Hematopoietic multipotent progenitor cell treated with erythropoietin and hydrocortisone succinate and interleukin-3 and kit ligand, for 15 days (in vitro differentiated cells): Measurements from ENCODE around the gene SCAMP2.

Source experiments
- DNase-seq: peaks from one replicate; pipeline ENCODE4 v3.0.0-alpha.2; 2015; ENCODE audit warnings: low spot score

The SCAMP2 gene

GRCh38 chr15:74816624-74817369 is 56.4 kb downstream of the SCAMP2 start:
- no peak for DNase-seq

GRCh38 chr15:74815961-74816360 is 57.2 kb downstream of the SCAMP2 start:
- DNase-seq: no peak

DNA sequence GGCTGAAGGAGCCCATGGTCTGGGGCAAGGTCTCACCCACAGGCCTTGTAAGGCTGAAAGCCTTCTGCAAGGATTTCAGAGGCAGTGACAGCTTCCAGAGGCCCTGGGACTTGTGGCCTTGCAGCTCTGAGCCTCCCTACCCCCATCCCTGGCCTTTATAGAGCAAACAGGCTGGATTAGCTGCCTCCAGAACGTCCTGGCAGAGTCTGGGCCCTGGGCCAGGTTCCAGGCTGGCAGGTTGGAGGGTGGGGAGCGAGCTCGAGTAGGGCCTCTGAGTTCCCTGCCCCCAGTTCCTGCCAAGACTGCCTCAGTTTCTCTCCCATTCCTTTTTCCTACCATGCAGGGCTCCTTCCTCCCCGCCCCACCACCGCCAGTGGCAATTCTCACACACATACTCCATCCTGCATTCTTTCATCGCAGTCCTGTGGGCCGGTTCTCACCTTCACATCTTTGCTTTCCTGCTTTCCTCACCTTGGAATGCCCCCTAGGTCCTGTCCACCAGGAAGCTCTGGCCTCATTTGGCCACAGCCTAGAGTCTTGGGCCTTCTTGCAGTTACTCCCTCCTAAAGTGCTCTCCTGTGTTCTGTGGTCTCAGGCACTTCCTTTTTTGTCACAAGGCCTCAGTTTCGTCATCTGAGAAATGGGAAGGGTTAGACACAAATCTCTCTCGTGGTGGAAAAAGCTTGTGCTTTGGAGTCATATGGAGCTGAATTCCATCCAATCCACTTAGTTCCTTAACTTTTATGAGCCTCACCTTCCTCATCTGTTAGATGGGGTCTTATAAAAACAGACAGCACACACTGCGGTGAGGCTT is 57.8 kb downstream of the SCAMP2 start:
- no peak for DNase-seq

DNA sequence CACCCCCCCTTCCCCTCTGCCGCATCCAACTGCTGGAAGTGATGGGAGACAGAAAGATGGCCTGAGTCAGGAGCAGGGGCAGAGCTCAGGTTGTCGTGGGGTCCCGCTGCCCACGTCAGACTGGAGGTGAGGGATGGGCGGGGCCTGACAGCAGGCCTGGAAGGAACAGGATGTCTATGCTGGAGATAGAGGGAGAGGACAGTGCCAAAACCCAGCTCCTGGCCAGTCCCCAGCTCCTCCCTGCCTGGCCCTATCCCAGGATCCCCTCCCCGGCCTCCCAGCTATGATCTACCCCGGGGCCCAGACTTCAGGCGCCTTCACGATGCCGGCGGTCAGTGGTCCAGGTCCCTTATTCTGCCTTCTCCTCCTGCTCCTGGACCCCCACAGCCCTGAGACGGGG is 60.6 kb downstream of the SCAMP2 start, which contains the start of gene LMAN1L:
TSS of gene LMAN1L (plus strand) at position 303 of the 400 bp plus-strand sequence. CDS start at position 323, 20 bp downstream.
- DNase-seq: no peak

DNA sequence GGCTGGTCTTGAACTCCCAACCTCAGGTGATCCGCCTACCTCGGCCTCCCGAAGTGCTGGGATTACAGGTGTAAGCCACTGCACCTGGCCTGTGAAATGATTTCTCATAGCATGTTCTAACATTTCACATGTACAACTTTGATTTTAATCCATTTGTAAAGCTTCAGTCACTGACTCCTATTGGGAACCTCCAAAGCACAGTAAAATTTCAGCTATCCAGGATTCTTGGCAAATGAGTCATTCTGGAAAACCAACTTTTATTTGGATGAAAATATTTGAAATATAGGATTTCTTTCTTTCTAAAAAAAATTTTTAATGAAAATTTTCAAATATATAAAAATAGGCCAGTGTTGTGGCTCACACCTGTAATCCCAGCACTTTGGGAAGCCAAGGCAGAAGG is 63.2 kb downstream of the SCAMP2 start:
- no peak for DNase-seq

DNA sequence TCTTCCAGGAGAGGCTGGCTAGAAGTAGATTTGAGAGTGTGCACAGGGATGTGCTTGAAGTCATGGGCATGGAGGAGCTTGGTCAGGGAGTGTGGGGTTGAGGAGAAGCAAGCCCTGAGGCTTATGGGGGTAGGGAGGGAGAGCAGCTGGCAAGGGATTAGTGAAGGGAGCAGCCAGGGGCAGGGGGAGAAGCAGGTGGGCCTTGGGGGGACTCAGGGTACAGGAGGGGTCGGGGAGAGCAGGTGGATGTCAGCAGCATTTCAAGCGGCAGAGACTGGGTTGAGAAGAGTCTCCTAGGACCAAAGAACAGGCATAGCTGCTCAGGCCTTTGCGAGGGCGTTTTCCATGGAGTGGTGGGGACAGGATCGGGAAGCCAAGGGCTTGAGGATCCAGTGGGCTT is 63.9 kb downstream of the SCAMP2 start:
- no peak for DNase-seq

DNA sequence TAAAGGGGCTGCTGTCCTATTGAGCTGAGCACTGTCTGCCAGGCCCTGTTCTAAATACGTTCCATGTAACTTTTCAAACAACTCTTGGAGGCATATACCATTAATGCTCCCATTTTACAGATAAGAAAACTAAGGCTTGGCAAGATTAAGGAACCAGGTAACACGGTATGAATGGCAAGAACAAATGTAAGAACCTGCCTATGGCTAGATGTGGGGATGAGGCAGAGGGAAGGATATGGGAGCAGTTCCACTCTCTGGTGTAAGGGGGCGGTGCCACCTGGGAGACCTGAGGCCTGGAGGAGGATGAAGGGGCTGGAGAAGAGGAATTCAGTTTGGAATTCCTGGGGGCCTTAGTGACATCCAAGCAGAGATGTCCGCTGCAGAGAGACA is 64.3 kb downstream of the SCAMP2 start:
- DNase-seq: no peak

DNA sequence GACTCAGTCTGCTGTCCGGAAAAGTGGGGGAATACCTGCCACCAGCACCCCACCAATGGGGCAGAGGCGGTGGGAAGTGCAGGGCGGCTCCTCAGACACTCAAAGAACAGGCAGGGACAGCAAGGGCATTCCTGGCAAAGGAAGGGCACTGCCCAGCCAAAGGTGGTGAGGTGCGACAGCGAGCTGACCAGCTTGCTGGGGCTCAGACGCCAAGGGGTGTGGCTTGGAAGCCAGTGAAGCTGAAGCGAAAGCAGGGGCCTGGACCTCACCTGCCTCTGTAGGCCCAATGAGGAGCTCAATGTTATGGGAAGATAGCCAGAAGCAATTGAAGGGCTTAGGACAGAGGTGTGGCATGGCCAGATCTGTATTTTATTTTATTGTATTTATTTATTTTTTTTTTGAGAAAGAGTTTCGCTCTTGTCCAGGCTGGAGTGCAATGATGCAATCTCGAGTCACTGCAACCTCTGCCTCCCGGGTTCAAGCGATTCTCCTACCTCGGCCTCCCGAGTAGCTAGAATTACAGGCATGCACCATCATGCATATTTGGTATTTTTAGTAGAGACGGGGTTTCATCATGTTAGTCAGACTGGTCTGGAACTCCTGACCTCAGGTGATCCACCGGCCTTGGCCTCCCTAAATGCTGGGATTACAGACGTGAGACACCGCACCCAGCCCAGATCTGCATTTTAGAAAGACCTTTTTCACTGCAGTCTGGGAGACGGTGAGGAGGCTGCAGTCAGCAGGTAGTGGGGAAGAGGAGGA is 64.9 kb downstream of the SCAMP2 start:
- DNase-seq: no peak

GRCh38 chr15:74807282-74807681 is 65.9 kb downstream of the SCAMP2 start:
- DNase-seq: no peak

DNA sequence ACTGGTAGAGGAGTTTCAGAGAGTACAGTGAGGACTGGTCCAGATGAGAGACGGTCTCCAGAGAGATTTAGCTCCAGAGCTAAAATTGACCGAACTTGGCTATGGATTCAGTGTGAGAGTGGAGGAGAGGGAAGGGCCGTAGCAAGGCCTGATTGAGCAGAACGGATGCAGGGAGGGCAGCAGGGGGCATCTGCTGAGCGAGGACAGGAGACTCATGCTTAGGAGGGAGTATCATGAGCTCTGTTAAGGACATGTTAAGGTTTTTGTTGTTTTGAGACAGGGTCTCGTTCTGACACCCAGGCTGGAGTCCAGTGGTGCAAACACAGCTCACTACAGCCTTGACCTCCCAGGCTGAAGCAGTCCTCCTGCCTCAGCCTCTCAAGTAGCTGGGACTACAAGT is 68.2 kb downstream of the SCAMP2 start:
- no peak for DNase-seq

DNA sequence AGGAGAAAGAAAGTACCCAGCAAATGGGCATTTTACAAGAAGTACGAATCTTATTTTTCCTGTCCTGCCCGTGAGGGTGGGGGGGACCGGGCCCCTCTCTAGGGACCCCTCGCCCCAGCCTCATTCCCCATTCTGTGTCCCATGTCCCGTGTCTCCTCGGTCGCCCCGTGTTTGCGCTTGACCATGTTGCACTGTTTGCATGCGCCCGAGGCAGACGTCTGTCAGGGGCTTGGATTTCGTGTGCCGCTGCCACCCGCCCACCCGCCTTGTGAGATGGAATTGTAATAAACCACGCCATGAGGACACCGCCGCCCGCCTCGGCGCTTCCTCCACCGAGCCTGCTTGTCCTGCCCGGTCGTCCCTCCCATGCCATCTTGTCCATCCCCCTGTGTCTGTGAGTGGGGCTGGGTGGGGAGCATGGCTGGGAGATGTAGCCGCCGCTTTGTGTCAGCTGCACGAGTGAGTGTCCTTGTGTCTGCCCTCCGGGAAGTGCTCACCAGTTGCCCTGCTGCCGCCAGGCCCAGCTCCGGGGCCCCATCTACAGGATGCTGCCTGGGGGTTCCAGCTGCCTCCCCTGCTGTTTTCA is 70.2 kb downstream of the SCAMP2 start:
- no peak for DNase-seq

DNA sequence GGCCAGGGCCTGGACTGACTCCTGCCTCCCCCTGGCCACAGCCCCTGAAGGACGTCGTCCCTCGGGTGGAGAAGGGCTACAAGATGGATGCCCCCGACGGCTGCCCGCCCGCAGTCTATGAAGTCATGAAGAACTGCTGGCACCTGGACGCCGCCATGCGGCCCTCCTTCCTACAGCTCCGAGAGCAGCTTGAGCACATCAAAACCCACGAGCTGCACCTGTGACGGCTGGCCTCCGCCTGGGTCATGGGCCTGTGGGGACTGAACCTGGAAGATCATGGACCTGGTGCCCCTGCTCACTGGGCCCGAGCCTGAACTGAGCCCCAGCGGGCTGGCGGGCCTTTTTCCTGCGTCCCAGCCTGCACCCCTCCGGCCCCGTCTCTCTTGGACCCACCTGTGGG is 70.9 kb downstream of the SCAMP2 start:
- no peak for DNase-seq

DNA sequence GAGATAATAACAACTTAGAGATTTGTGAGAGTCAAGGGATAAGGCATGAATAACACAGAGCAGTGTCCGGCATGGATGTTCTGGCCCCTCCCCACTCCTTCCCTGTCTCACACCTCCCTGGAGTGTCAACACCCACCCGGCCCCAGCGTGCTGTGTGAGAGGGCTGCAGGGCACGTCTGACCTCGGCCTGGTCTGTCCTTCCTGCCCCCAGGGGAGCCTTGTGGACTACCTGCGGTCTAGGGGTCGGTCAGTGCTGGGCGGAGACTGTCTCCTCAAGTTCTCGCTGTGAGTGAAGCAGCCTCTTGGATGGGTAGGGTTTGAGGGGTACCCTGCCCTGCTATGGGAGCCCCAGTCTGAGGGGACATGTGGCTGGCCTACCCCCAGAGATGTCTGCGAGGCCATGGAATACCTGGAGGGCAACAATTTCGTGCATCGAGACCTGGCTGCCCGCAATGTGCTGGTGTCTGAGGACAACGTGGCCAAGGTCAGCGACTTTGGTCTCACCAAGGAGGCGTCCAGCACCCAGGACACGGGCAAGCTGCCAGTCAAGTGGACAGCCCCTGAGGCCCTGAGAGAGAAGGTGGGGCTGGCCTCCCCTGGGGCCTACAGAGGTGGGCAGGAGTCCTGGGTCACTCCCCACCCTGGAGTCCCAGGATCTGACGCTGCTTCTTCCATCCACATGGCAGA is 71.7 kb downstream of the SCAMP2 start:
- DNase-seq: no peak

DNA sequence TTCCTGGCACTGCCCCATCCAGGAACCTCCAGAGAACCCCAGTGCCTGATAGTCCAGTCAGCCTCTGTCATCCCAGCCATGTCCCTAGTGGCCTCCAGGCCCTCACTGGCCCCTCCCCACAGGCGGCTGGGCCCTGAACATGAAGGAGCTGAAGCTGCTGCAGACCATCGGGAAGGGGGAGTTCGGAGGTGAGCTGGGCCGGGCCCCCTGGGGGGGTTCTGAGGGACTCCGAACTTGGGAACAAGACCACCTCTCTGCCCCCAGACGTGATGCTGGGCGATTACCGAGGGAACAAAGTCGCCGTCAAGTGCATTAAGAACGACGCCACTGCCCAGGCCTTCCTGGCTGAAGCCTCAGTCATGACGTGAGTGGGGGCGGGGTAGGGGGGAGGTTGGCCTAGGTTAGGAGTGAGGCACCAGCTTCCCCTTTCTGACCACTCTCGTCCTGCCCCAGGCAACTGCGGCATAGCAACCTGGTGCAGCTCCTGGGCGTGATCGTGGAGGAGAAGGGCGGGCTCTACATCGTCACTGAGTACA is 72.5 kb downstream of the SCAMP2 start:
- no peak for DNase-seq

- peak; percentile 83 for DNase-seq
Observed at GRCh38 chr15:74799856-74800558, 73.2 kb downstream of the SCAMP2 start.

GRCh38 chr15:74799255-74799855 is 73.8 kb downstream of the SCAMP2 start:
- no peak for DNase-seq

DNA sequence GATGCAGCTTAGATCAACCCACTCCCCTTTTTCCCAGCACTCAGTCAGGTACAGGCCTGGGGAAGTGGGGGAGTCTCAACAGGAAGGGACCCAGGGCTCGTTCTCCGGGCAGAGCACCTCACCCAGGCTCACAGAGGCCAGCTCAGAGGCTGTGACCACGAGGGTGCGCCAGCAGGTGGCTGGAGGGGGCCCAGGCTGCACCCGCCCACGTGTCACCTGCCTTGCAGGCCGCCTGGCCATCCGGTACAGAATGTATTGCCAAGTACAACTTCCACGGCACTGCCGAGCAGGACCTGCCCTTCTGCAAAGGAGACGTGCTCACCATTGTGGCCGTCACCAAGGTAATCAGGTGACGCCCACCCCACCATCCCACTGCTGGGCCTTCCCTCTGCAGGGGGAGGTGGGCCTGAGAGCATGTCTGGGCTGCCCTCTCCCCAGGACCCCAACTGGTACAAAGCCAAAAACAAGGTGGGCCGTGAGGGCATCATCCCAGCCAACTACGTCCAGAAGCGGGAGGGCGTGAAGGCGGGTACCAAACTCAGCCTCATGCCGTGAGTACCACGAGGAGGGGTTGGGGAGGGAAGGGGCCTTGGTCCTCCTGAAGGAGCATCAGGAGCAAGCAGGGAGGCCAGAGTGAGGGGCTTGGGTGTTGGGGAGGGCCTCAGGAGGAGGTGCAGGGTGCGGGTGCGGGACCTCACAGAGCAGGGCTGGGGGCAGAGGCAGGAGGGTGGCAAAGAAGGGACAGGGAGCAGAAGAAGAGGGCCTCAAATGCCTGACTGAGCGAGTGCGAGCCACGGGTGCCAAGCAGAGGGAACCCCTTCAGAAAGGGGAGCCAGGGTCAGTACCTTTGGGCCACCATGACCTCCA is 74.5 kb downstream of the SCAMP2 start:
- DNase-seq: no peak

DNA sequence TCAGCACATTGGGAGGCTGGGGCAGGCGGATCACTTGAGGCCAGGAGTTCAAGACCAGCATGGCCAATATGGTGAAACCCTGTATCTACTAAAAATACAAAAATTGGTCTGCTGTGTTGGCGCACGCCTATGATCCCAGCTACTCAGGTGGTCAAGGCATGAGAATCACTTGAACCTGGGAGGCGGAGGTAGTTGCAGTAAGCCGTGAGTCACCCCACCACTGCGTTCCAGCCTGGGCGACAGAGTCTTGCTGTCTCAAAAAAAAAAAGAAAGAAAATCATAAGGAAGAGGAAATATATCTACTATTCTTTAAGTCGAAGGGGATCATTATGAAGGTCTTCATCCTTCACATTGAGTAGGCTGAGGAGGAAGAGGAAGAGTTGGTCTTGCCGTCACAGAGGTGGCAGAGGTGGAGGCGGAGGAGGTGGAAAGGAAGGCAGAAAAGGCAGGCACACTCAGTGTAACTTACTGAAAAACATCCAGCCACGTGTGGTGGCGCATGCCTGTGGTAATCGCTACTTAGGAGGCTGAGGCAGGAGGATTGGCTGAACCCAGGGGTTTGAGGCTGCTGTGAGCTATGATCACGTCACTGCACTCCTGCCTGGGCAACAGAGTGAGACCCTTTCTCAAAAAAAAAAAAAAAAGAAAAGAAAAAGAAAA is 77.1 kb downstream of the SCAMP2 start:
- no peak for DNase-seq

- DNase-seq: no peak
Observed at GRCh38 chr15:74794970-74795349, 78.2 kb downstream of the SCAMP2 start.
